Activated T-helper 9 cell treated with anti-CD3 and anti-CD28 coated beads, Interleukin-2, amount 50 U/mL, for 16 hours (primary cell): ENCODE results near the gene MICALL2.
"Not testable (repeated sequence)": the region's sequence is repeated elsewhere in the genome, so short reads cannot be mapped to it uniquely, and the experiment has no call there.

Experiments
- DNase-seq: peaks from one replicate; pipeline ENCODE4 v3.0.0-alpha.2; 2020; ENCODE audit warnings: low read depth

The MICALL2 gene

DNA sequence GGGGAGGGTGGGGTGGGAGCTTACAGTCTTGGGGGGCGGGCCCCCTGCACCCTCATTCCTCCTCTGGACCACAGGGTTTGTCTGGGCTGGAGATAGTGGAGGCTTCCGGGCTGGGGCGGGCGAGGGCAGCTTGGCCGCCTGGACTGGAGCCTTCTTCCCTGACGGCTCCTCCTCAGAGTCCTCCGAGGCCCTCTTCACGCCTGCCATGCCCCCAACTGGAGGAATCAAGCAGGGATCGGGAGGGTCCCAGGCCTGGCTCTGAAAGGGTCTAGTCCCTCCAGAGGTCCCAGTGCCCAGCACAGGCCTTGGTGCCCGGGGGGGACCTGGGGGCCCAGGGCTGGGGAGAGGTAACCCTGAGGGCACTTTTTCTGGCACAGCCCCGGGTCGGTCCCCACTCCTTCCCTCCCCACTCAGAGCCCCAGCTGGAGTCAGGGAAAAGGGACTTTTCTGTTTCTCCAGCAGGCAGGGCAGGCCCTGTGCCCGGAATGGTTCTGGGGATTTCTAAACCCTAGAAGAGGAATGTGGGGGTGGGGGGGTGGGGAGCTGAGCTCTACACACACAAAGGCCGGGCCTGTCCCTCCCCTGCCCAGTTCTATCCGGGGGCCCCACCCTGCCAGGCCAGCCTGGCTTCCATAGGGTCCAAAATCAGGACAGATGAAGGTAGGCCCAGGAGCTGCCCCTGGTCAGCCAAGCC lies 11.6 kb downstream of the MICALL2 start:
- DNase-seq, result no peak

DNA sequence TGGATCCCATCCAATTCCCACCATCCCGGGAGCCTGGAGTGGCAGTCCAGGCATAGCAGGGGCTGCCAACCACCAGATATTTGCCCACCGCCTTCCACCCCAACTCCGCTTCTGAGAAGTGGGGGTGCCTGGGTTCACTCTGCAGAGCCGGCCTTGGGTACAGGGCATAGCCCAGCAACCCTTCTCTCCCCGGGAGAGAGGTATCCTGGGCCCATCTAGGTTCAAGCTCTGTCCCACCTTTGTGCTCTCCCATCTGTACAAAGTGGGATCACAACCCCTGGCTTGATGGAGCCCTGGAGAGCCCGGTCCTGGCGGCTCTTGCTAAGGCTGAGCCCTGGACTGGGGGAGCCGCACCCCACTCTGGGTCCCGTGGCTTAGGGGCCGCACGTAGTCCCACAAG lies 12.2 kb downstream of the MICALL2 start:
- DNase-seq, result no peak

DNA sequence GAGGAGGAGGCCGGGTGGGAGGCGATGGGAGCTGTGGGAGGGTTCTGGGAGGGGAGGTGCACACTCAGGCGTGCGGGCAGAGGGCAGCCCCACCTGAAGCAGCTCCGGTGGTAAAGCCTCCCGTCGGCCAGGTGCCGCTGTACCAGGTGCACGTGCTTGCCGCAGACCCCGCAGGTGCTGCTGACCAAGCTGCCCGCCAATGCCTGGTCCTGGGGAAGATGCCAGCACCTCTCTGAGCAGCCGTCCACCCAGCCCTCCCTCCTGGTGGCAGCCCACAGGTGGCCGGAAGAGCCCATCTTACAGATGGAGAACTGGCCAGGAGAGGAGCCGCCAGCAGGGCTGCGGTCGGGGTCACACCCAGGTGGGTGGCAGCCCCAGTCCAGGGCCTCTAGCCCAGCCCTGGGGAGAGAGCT lies 12.6 kb downstream of the MICALL2 start:
- DNase-seq, result no peak

DNA sequence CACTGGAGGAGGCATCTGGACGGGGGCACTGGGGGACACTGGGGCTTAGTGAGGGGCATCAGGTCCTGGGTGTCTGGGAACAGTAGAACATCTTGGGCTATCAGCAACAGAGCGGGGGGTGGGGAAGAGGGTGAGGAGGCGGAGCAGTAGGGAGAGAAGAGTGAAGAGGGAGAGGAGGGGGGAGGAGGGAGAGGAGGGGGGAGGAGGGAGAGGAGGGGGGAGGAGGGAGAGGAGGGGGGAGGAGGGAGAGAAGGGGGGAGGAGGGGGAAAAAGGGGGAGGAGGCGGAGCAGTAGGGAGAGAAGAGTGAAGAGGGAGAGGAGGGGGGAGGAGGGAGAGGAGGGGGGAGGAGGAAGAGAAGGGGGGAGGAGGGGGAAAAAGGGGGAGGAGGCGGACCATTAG lies 13.2 kb downstream of the MICALL2 start:
- DNase-seq, result not testable (repeated sequence)

DNA sequence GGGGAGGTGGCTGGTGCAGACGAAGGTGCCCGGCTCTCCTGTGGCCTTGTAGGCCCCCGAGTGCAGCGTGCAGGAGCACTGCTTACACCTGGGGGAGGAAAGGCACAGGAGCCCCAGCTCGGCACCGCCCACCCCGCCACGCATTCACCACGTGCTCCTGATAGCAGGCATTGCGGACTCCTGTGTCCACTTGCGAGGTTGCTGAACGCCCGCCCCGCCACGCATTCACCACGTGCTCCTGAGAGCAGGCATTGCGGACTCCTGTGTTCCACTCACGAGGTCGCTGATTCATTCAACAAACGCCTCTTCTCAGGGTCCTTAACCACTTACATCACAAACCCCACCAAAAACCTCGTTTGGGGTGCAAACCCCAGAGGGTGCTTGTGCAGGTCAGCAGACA lies 13.9 kb downstream of the MICALL2 start:
- DNase-seq, result no peak

DNA sequence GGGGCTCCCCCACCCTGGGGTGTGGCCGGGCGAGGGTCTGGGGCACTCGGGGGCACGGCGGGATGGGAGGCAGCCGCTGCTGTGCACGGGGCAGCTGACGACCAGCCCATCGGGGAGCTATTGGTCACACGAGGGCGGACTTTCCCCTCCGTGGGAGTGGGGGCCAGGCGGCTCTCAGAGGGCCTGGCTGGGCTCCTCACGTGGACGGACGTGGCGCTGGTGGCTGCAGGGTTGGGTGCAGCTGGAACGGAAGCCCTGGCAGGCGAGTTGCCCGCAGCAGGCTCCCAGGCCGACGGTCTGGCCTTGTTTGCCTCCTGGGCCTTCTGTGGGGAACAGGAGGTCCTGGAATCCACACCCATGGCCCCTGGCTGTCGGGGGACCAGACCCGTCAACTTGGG lies 14.3 kb downstream of the MICALL2 start:
- DNase-seq, result no peak

DNA sequence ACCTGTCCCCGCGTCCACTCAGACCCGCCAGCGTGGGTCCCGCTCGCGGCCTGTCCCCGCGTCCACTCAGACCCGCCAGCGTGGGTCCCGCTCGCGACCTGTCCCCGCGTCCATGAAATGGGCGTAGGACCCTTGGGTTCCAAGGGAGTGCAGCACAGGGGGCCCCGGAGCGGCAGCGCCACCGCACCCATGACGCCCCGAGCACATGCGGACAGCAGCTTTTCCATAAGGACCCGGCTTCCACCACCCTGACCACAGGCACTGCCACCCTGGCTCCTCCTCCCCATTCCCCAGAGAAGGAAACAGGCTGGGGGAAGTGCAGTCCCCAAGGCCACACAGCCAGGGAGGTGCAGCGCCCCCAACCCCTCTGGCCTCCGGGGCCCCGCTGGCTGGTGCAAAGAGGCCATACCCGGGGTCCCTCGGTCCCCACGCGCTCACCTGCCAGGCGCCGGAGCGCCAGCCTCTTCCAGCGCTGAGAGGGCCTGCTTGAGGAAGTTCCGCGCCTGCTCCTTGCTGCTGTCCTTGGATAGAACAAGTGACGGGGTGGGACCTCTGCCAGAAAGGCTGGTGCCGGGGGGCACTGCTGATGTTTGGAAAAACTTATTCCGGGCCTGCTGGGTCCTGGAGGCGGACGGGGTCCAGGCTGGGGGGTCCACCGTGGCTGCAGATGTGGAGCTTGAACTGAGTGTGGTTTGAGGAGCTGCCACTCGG lies 14.9 kb downstream of the MICALL2 start:
- DNase-seq, result no peak

DNA sequence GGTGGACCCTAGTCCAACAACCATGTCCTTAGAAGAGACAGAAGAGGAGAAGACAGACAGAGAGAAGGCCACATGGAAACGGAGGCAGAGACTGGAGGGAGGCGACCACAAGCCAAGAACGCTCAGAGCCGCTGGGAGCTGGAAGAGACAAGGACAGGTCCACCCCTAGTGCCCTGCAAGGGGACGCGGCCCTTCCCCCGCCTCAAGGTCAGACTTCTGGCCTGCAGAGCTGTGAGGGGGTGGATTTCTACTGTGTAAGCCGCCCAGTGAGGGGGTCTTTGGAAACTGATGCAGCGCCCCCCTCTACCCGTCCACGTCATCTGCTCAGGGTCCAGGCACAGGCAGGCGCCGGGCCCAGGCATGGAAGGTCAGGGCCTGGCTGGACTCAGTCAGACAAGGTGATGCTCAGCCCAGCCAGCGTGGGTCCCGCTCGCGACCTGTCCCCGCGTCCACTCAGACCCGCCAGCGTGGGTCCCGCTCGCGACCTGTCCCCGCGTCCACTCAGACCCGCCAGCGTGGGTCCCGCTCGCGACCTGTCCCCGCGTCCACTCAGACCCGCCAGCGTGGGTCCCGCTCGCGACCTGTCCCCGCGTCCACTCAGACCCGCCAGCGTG lies 15.6 kb downstream of the MICALL2 start:
- DNase-seq, result not testable (repeated sequence)

DNA sequence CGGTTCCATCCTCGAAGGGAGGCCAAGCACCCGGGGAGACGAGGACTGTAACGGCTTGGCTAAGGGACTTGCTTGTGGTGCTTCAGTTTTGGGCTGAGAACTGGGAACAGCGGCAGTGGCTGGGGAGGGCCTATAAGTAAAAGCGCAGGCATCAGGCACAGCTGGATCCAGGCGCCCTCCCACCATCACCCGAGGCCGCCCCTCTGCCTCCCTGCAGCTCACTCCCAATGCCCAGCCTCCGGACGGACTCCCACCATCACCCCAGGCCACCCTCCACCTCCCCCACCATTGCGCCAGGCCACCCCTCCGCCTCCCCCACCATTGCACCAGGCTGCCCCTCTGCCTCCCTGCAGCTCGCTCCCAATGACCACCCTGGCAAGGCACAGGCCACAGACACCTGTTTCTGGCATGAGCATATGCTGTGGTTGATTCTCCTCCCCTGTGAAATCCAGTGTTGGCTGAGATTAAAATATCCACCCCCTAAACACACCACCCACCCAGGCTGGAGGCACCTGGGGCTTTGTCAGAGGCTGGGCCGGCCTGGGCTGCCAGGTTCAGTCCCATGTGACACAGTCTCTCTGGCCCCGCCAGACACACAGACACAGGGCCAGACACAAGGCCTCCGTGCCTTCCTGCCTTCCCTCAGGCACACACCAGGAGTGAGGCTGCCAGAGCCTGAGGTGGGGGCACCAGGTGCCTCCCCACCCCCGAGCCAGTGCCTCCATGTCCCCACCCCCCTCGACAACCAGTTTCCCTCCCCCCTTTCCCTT lies 16.7 kb downstream of the MICALL2 start:
- DNase-seq, result no peak

DNA sequence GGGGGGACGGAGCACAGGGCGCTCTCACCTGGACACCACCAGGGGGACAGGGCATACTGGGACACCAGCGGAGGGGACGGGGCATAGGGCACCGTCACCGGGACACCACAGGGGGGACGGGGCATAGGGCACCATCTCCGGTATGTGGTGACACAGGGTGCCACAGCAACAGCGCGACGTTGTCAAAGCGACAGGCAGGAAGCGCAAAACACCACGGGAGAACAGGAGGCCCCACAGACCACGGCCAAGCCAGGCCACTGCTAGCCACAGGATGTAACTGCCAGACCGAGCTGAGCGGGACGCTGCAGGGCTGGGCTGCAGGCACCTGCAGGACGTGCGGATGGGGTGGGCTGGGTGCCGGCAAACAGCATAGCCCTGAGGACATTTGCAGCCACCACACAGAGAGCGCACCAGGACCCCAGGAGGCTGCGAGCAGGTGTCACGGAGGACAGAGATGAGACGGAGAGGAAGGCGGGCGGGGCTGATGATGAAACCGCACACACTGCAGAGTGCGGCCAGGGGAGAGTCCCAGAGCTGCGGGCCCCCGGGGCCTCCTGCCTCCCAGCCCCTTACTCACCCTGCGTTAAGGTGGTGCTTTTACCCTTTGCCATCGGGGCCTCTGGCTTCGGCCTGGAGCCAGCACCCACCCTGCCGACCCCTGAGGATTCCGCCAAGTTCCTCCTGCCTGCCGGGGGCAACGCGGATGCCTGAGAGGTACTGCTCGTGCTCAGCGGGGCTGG lies 17.5 kb downstream of the MICALL2 start:
- no peak for DNase-seq

DNA sequence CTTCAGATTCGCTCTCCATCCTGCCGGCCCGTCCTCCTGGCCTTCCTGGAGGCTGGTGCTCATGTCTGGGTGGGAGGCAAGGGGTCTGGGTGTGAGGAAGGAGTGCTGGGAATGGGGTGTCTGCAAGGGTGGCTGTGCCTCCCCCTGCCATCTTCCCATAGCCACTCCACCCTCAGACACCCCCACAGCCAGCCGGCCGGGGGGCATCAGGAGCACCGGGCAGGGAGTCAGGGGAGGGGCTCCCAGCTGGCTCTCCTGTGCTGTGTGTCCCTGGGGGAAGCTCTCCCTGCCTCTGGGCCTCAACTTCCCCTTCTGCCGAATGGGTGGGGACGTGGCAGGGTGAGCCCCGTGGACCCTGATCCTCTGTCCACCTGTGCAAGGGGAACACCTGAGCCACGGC lies 18.6 kb downstream of the MICALL2 start:
- DNase-seq, result no peak

DNA sequence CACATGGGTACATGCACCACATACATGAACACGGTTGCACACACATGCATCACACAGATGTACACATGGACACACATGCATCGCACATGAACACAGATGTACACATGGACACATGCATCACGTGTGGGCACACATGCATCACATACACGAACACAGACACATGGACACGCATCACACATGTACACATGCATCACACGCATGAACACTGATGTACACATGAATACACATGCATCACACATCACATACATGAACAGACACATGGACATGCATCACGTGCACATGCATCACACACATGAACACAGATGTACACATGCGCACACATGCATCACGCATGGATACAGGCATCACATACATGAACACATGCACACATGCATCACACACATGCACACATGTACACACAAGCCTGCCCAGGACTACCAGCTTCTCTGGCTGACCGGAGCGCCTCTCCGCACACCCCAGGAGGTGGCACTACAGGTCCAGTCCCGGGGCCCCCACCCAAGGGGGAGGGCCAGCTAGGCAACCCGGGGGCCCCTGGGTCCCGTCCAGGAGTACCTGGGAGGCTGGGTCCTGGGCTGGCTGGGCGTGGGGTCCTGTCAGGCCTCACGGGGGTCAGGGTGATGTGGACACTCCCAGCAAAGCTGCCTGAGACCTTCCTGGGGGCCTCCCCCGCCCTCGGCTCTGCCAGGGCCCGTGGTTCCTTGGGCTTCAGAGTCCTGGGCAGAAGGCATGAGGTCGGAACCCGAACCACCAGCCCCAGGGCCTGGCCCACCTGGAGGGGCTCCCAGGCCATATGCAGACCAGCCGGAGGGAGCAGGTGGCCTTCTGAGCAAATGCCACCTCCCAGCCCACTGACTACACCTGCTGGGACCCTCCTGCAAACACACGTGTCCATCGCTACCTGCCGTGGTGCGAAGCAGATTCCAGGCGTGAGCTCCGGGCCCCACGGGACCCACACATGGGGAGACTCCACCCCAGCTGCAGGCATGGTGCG lies 19.6 kb downstream of the MICALL2 start:
- no peak for DNase-seq

DNA sequence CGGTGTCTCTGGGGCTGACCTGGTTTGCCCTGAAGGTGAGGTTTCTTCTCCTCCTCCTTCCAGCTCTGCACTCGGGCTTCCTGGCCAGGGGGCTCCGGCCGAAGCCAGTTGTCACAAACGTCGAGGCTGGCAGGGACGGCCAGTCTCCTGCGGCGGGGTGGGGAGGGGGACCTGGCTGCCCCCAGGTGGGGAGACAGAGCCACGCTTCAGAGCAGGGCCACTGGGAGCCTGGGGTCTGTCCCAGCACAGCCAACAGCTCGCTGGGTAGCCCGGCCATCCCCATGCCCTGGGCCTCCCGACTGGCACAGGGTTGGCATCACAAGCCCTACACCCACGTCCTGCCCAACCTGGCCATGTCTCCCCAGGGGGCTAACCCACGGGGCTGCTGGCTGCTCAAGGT lies 20.4 kb downstream of the MICALL2 start:
- no peak for DNase-seq

DNA sequence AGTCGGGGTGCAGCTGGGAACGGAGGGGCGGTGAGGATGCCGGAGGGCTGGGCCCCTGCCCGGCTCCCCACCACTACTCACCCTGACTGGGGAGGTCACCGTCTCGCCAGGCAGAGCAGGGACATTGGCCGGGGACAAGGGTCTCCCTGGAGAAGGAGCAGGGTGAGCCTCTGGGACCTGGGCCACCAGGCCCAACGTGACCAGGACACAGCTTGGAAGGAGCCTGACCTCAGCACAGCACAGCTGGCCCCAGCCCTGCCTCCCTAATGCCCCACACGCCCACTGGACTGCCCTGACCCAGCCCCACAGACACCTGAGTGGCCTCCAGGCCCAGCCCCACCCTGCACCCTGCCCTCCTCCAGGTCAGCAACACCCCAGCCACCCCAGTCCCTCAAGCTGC lies 21.1 kb downstream of the MICALL2 start:
- DNase-seq, result no peak

DNA sequence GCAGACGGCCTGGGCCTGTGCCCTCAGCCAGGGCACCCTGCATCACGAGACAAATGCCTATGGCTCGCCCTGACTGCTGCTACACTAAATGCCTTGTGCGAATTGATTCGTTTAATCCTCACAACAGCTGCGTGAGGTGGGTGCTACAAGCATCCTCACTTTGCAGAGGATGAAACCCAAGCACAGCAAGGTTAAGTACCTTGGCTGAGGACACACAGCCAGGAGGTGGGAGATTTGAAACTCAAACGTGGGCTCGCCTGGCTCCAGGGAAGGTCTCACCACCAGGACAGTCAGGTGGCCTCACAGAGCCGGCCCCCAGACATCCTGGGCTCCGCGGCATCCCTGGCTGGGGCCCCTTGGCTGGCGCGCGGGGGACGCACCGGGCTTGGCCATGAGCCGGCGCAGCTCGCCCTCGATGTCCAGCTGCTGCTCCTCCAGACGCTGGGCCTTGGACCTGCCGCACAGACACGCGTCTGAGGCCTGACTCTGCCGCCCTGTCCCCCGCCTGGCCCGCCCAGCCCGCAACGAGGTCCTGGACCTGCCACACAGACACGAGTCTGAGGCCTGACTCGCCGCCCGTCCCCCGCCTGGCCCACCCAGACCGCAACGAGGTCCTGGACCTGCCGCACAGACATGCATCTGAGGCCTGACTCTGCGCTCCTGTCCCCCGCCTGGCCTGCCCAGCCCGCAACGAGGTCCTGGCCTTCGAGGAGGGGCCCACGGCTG lies 22.0 kb downstream of the MICALL2 start:
- DNase-seq, result no peak

DNA sequence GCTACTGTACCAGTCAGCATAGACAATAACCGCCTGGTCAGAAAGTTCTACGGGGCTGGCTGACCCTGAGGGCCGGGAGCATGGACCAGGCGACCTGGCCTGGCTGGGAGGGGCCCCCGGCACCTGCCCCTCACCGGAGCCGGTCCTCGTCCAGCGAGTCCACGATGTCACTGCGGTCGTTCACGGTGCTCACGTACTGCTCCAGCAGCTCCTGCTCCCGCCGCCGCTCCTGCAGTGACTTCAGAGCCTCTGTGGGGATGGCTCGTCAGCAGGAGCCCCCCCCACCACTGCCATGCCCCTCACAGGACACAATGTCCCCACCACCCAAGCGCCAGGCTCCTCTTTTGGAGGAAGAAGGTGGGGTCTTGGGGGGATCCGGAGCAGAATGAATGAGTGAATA lies 22.7 kb downstream of the MICALL2 start:
- no peak for DNase-seq

DNA sequence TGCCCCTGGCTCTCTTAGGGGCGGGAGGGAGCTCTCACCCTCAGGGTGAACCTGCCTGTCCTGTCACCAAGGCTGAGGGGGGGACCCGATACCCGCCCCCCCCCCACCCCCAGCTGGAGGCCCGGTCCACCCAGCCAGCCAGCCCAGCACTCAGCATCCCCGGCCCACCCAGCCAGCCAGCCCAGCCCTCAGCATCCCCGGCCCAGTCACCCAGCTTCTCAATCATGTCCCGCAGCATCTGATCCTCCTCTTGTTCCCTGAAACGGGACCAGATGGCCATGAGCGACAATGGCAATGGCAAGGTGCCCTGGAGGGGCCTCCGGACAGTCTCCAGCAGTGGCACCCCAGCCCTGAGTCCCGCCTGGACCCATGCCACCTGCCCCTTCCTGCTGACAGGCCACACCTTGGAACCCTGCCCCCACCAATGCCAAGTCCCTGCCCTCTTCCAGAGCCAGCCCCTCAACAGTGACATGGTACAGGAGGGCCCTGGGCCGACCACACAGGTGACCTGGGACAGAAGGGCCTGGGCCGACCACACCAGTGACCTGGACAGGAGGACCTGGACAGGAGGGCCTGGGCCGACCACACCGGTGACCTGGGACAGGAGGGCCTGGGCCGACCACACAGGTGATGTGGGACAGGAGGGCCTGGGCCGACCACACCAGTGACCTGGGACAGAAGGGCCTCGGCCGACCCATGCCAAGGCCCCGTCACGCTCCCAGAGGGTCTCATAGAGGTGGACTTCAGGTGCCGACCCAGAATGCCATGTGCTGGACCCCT lies 24.2 kb downstream of the MICALL2 start:
- DNase-seq, result no peak

DNA sequence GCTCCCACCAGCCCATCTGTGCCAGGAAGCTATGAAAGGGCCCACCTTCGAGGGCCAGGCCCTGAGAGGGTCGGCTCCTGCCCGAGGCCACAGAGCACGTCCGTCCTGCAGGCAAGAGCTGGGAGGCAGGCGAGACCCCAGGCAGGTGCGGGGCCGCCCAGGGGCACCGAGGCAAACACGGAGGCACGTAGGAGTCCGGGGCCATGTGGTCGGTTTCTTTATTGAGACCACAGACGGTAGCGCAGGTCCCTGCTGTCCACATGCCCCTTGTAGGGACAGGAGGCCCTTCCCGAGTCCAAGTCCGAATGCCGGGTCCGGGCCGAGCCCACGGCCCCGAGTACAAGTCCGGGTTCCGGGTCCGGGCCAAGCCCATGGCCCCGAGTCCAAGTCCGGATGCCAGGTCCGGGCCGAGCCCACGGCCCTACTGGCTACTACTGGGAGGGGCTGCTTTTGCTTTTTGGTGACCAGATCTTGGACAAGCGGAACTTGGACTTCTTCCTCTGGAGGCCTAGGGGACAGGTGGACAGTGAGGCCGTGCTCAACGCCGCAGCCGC lies 25.0 kb downstream of the MICALL2 start:
- no peak for DNase-seq
